Activated T-cell treated with anti-CD3 and anti-CD28 coated beads, Interleukin-2, amount 50 U/mL, for 4 hours (primary cell): ENCODE measurements around the gene LRCH2. TPM values are rescaled to one million over a fixed set of nuclear protein-coding genes. Genes with fewer than 3 reads are reported as not detected.

Experiments used
- ATAC-seq, 2 donors: fragments of 200-7000 bp; cut with Tn5 transposase; one replicate each; pipeline ENCODE4 v1.10.0; 2021
- DNase-seq: peaks from one replicate; pipeline ENCODE4 v3.0.0-alpha.2; 2020
- H3K27me3 Mint-ChIP-seq: one replicate; pipeline ENCODE4 v1.8.0; 2021; ENCODE audit warnings: low read depth, mixed read lengths
- H3K36me3 Mint-ChIP-seq: one replicate; pipeline ENCODE4 v1.8.0; 2022; ENCODE audit warnings: mixed read lengths; ENCODE audit not compliant: insufficient read depth
- H3K4me1 Mint-ChIP-seq: one replicate; pipeline ENCODE4 v1.8.0; 2021; ENCODE audit warnings: low read depth, mixed read lengths
- H3K4me3 Mint-ChIP-seq: one replicate; pipeline ENCODE4 v1.8.0; 2021; ENCODE audit warnings: mild to moderate bottlenecking, moderate library complexity, mixed read lengths
- H3K9me3 Mint-ChIP-seq: one replicate; pipeline ENCODE4 v1.8.0; 2021; ENCODE audit warnings: mixed read lengths
- total RNA-seq, 3 donors: library from RNA; stranded (reverse); gene quantifications; one replicate each; pipeline ENCODE4 v1.2.1, GENCODE V29; 2021

Gene LRCH2, protein sequence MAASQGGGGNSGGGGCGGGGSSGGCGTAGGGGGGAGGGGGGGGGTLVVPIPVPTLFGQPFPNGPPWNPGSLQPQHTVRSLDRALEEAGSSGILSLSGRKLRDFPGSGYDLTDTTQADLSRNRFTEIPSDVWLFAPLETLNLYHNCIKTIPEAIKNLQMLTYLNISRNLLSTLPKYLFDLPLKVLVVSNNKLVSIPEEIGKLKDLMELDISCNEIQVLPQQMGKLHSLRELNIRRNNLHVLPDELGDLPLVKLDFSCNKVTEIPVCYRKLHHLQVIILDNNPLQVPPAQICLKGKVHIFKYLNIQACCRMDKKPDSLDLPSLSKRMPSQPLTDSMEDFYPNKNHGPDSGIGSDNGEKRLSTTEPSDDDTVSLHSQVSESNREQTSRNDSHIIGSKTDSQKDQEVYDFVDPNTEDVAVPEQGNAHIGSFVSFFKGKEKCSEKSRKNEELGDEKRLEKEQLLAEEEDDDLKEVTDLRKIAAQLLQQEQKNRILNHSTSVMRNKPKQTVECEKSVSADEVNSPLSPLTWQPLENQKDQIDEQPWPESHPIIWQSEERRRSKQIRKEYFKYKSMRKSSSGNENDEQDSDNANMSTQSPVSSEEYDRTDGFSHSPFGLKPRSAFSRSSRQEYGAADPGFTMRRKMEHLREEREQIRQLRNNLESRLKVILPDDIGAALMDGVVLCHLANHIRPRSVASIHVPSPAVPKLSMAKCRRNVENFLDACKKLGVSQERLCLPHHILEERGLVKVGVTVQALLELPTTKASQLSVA
- under 1 TPM in 1 of 3 donors, not detected in 2; 0.03 TPM for total RNA-seq

DNA sequence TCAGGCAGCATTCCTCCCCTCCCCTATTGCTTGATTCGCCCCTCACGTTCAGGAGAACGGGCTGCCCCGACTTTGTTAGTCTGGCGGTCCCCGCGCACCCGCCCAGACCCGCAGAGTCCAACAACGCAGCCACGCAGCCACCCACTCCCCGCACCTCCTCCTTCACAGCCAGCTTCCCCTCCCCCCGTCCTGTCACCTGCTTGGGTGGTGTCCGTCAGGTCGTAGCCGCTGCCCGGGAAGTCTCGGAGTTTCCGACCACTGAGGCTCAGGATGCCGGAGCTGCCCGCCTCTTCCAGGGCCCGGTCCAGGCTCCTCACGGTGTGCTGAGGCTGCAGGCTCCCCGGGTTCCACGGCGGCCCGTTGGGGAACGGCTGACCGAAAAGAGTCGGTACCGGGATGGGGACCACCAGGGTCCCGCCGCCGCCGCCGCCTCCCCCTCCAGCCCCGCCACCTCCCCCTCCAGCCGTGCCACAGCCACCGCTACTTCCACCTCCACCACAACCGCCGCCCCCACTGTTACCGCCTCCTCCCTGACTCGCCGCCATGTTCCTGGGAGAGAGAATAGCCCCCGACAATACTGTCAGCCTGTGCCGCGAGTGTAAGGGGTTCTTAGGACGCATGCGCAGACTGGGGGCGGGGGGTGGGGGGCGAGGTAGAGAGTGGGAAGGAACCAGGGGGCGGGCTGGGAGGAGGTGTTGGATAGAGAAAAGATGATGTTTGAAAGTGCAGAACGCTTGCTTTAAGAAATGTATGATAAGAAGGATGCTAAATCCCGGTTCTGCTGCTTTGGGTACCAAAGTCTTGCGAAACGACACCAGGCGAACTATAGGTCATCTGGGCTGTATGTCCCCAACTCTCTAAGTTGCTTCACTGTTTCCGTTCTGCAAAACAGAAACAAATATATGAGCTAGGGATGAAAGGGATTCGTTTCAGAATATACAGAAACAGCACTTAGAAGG lies at the start of gene LRCH2:
Gene LRCH2, minus strand, starts transcription at position 600 of the 959 bp plus-strand sequence. Its CDS starts 55 bp downstream, at position 545.
- Mint-ChIP-seq H3K4me1 (no peaks in the 10 kb centered on the region), H3K36me3 (no peaks in the 10 kb centered on the region), H3K9me3 (no peaks in the 10 kb centered on the region), H3K27me3 (peaks cover 15% of the 10 kb centered on the region), H3K4me3 (no peak within 1 kb of the TSS)
- DNase-seq (no peak), ATAC-seq (no peak)

DNA sequence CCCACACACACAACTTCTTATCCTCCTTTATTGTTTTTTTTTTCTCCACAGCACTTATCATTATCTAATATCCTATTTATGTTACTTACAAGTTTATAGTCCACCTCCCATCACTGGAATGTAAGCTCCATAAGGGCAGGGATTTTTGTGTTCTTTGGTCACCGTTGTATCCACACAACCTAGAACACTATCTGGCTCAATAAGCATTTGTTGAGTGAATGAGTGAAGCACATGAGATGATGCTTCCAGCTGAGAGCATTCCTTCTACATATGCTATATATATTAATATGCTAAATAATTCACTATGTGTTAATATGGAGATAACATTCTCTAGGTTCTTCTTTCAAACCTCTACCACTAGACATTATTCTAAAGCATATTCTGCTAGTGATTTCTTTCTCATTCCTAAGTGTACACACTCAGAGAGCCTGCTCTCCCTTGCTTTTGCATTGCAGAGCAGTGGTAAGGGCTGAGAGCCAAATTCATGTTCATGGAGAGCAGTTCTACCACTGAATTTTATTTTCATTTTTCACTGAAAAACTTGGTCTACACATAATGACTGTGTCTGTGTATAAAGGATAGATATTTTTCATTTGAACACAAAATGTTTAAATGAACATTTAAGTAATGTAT lies 35.3 kb upstream of the LRCH2 start:
- no peaks in the 10 kb centered on the region for H3K36me3 Mint-ChIP-seq
- H3K4me3 Mint-ChIP-seq, result no peak overlapping the region
- H3K4me1 Mint-ChIP-seq, result no peaks in the 10 kb centered on the region
- ATAC-seq (no peak), DNase-seq (no peak)
- no peaks in the 10 kb centered on the region for H3K9me3 Mint-ChIP-seq
- no peaks in the 10 kb centered on the region for H3K27me3 Mint-ChIP-seq

DNA sequence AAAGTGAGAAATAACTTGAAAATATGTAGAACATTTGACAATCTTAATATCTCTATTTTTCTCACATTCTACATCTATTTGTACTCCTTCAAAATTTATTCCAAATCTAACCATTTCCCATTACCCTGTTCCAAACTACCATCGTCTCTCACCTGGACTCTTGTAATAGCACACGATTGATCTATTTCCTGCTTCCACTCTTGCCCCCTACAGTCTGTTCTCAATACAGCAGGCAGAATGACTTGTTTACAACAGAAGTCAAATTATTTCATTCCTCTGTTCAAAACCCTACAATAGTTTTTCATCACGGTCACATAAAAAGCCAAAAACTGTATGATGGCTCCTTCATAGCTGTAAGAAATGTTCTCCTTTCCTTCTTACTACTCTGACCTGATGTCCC lies 34.5 kb upstream of the LRCH2 start:
- DNase-seq, result no peak
- no peak for ATAC-seq
- Mint-ChIP-seq H3K9me3 (no peaks in the 10 kb centered on the region), H3K4me1 (no peaks in the 10 kb centered on the region), H3K36me3 (no peaks in the 10 kb centered on the region), H3K27me3 (no peaks in the 10 kb centered on the region), H3K4me3 (no peak overlapping the region)

DNA sequence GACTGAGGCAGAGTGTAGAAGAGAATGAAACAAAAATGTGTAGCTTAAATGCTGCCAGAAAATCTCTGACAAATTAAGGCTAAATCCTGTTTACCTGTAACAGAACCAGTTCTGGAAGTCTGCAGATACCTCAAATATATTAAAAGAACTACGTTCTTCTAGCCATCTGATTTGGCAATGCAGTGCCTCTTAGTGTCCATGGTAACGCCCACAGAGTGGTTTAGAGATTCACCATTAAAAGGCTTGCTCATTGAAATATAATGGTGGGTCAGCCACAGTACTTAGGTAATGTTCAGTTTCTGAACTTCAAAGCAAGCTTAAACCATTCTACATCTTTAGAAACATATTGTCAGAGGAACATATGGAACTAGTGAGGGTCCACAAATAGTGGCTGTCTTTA lies 32.4 kb upstream of the LRCH2 start:
- Mint-ChIP-seq H3K9me3 (no peaks in the 10 kb centered on the region), H3K4me3 (no peak overlapping the region), H3K27me3 (no peaks in the 10 kb centered on the region), H3K4me1 (no peaks in the 10 kb centered on the region), H3K36me3 (no peaks in the 10 kb centered on the region)
- no peak for ATAC-seq
- DNase-seq, result no peak

DNA sequence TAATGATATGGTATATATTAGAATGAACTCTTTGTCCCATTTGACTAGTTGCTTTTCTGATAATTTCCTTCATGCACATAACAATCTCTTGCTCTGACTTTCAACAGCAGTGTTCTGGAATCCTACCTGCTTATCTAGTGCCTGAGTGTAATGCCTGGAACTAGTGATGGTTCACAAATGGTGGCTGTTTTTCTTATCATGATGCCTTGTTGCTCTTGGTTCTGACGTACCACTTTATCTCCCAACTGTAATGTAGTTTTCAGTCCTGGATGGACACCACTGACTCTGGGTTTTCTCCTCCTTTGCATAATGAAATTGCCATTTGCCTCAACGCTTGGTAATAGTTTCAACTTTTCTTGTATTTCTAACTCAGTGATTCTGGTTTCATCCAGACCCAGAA lies 30.1 kb upstream of the LRCH2 start:
- H3K27me3 Mint-ChIP-seq, result no peaks in the 10 kb centered on the region

DNA sequence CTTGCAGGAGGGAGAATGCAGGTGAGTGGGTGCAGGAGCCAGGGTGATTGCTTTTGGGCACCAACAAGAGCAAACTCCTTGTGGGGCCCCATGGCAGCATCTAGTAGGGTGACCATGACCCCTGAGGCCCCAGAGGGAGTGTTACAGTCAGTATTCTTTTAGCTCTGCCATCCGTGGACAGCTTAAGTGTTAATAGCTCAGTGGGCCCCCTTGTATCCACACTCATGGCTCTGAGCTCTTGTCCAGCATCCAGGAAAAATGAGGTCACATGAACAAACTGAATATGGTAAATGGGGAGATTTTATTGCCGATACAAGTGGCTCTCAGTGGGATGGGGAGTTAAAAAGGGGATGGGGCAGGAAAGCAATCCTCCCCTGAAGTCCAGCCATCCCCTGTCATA lies 27.3 kb upstream of the LRCH2 start:
- H3K4me1 Mint-ChIP-seq, result no peaks in the 10 kb centered on the region
- DNase-seq (no peak), ATAC-seq (no peak)
- no peak overlapping the region for H3K4me3 Mint-ChIP-seq
- no peaks in the 10 kb centered on the region for H3K27me3 Mint-ChIP-seq
- H3K9me3 Mint-ChIP-seq, result no peaks in the 10 kb centered on the region
- H3K36me3 Mint-ChIP-seq, result no peaks in the 10 kb centered on the region

More for the DNA sequence above, 30.1 kb upstream of the LRCH2 start:
- no peak for DNase-seq
- no peak for ATAC-seq
- no peaks in the 10 kb centered on the region for H3K36me3 Mint-ChIP-seq
- H3K9me3 Mint-ChIP-seq, result no peaks in the 10 kb centered on the region
- H3K4me1 Mint-ChIP-seq, result no peaks in the 10 kb centered on the region
- H3K4me3 Mint-ChIP-seq, result no peak overlapping the region

DNA sequence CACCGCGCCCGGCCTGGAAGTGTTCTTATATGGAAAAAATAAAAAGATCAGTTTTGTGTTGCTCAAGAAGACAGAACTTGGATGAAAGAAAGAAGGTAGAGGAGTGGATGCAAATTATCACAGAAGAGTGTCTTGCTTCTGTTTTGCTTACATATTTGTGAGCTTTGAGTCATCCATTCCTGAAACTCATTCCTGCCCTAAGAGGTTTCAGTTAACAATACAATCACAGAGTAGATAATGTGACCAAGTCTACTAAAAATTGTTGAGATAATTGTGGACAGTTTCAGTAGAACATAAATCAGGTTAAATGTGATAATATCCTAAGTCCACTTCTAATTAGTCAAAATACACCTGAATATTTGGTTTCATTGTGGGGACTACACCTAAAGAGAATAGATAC lies 26.4 kb upstream of the LRCH2 start:
- DNase-seq (no peak), ATAC-seq (no peak)
- Mint-ChIP-seq H3K36me3 (no peaks in the 10 kb centered on the region), H3K27me3 (no peaks in the 10 kb centered on the region), H3K4me1 (no peaks in the 10 kb centered on the region), H3K9me3 (no peaks in the 10 kb centered on the region), H3K4me3 (no peak overlapping the region)

DNA sequence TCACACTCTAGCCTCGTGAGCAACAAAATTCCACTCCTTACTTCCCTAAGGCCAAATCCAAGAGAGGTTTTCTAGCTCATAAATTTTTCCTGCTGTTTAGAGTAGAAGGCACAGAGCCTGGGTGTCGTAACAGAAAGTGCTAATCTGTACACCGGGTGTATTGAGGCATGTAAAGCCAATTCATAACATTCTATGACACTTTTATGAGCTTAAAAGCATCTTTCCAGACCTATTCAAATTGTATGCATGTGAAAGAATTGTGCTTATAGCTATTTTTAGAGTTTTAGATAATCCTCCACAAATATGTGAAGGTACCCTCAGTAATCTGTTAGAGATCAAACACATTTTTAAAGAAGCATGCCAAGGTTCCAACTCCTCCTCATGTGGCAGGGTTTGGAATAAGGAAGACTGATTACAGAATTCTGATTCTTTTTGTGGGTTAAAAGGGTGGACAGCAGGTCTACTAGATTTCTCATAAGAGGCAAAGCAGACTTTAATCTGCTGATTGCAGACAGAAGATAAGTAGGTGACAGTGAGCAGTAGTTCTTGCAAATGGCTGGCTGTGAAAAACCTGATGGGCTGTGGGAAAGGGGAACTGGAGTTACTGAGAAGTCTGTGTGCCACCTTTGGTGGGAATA lies 25.5 kb upstream of the LRCH2 start:
- Mint-ChIP-seq H3K4me1 (no peaks in the 10 kb centered on the region), H3K36me3 (no peaks in the 10 kb centered on the region), H3K9me3 (no peaks in the 10 kb centered on the region), H3K27me3 (no peaks in the 10 kb centered on the region), H3K4me3 (no peak overlapping the region)
- no peak for ATAC-seq
- no peak for DNase-seq

DNA sequence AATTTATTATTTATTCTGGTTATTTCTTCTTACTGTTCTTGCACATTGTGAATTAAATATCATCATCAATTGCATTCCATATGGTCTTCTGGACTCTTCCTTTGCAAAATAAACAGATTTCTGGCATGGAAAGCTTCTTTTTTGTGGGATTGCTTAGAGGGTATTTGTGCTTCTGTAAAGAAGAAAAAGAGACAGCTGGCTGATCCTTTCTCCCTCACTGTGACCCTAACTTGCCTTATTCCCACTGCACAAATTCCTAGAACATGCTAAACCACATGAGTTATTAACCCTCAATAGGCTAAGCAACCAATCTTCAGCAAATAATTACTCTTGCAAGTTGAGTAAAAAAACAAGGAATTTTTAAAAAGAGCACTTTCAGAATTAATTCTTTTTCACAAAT lies 23.8 kb upstream of the LRCH2 start:
- Mint-ChIP-seq H3K27me3 (no peaks in the 10 kb centered on the region), H3K36me3 (no peaks in the 10 kb centered on the region), H3K4me1 (no peaks in the 10 kb centered on the region), H3K4me3 (no peak overlapping the region), H3K9me3 (no peaks in the 10 kb centered on the region)
- ATAC-seq, result no peak
- no peak for DNase-seq

DNA sequence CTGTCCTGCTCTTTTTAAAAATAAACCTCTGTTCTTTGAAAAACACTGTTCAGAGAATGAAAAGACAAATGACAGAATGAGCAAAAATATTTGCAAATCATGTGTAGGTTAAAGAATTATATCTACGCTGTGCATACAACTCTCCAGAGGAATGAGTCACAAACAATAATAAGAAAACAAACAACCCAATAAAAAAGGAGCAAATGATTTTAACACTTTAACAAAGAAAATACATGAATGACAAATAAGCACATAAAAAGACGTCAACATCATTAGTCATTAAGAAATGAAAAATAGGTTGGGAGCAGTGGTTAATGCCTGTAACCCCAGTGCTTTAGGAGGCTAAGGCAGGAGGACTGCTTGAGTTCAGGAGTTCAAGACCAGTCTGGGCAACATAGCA lies 21.1 kb upstream of the LRCH2 start:
- no peaks in the 10 kb centered on the region for H3K4me1 Mint-ChIP-seq
- no peaks in the 10 kb centered on the region for H3K27me3 Mint-ChIP-seq
- no peak for ATAC-seq
- H3K4me3 Mint-ChIP-seq, result no peak overlapping the region
- no peak for DNase-seq
- no peaks in the 10 kb centered on the region for H3K36me3 Mint-ChIP-seq
- H3K9me3 Mint-ChIP-seq, result no peaks in the 10 kb centered on the region

DNA sequence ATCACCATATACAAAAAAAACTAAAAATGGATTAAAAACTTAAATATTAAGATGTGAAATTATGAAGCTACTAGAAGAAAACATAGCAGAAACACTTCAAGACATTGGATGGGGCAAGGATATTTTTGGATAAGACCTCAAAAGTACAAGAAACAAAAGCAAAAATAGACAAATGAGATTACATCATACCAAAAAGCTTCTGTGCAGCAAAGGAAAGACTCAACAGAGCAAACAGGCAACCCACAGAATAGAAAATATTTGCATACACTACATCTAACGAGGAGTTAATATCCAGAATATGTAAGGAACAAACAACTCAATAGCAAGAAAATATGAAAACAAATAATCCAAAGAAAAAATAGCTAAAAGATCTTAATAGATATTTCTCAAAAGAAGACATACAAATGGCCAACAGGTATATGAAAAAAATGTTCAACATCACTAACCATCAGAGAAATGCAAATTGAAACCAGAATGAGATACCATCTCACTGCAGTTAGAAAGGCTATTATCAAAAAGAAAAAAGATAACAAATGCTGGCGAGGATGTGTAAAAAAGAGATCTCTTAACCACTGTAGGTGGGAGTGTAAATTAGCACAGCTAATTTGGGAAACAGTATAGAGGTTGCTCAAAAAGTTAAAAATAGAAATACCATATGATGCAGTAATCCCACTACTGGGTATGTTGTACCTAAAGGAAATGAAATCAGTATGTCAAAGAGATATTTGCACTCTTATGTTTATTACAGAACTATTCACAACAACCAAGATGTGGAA lies 17.8 kb upstream of the LRCH2 start:
- ATAC-seq, result no peak
- no peak overlapping the region for H3K4me3 Mint-ChIP-seq
- H3K4me1 Mint-ChIP-seq, result no peaks in the 10 kb centered on the region
- no peaks in the 10 kb centered on the region for H3K9me3 Mint-ChIP-seq
- no peaks in the 10 kb centered on the region for H3K36me3 Mint-ChIP-seq
- DNase-seq, result no peak
- H3K27me3 Mint-ChIP-seq, result no peaks in the 10 kb centered on the region

DNA sequence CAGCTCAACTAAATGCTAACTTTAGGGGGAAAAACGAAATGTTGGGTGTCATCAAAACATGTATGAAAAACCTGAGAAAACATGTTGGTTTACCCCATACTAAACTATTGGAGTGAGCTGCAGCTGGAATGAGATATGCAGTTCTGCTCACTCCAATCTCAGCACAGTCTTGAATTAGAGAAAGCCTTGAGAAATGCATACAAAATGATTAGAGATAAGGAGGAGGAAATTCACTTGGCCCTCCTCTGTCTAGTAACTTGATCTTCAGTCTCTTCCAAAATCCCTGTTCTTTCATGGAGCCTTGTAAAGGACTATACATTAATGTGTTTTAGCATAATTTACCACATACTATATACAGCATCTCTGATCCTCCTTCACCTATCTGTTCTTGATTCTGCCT lies 3.2 kb upstream of the LRCH2 start:
- Mint-ChIP-seq H3K4me3 (no peak overlapping the region), H3K36me3 (no peaks in the 10 kb centered on the region), H3K27me3 (peaks cover 12% of the 10 kb centered on the region), H3K4me1 (no peaks in the 10 kb centered on the region), H3K9me3 (no peaks in the 10 kb centered on the region)
- ATAC-seq (no peak), DNase-seq (no peak)

DNA sequence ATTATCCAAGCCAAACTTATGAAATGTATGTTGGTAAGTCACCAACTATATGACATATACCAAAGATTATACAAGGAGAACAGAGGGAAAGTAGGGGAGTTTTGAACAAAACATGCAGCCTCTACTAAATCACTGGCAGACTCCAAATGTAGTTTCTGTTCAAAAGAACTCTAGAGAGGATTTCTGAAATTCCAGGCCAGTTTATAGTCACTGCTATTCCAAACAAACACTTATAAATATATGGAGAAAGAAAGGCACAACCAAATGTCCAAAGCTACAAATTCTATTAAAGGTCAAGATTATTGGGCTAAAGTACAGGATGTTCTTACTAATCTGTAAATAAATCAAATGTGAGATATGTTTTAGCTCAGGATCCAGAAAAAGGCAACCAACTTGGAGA lies 2.7 kb upstream of the LRCH2 start:
- ATAC-seq (no peak), DNase-seq (no peak)
- no peaks in the 10 kb centered on the region for H3K4me1 Mint-ChIP-seq
- no peak overlapping the region for H3K4me3 Mint-ChIP-seq
- no peaks in the 10 kb centered on the region for H3K36me3 Mint-ChIP-seq
- peaks cover 12% of the 10 kb centered on the region for H3K27me3 Mint-ChIP-seq
- no peaks in the 10 kb centered on the region for H3K9me3 Mint-ChIP-seq
